ENCODE data around the gene JARID2. TPM values are rescaled to one million over a fixed set of nuclear protein-coding genes. Genes with fewer than 3 reads are reported as not detected.

JARID2 gene
- total RNA-seq, 1 experiment from 2014 or later: 23.6 TPM

- POLR2A ChIA-PET: no interaction called here
- no peak overlapping the region for H3K4me2 ChIP-seq (ENCODE audit: low read length)
- peaks cover under 1 to 4% of the 10 kb centered on the region in 2 experiments; a peak in 3 of 4 replicates for H3K4me1 ChIP-seq (ENCODE audit: control insufficient read depth in 1 of 2, insufficient read depth in 2 of 2, low read length in 2 of 2)
- H3K9me3 ChIP-seq (ENCODE audit: control insufficient read depth in 1 of 2, insufficient read depth in 1 of 2, low read depth in 1 of 2, low read length in 2 of 2): no peaks in the 10 kb centered on the region
- BruUV-seq (replicated peaks): no TSS peak
- TF ChIP-seq MAX (IDR thresholded peaks at IDR 0.05): no peak
- no peak for TF ChIP-seq CTCF (IDR thresholded peaks at IDR 0.05 in 2 of 3, conservative IDR thresholded peaks at IDR 0.05 in 1 of 3; ENCODE audit: borderline replicate concordance in 1 of 3, insufficient read depth in 1 of 3, low read depth in 2 of 3, low read length in 2 of 3)
- no peak for TF ChIP-seq POLR2AphosphoS5 (IDR thresholded peaks at IDR 0.05; ENCODE audit: low read depth, low read length)
- no peak for TF ChIP-seq SRF (IDR thresholded peaks at IDR 0.05; ENCODE audit: low read depth)
- TF ChIP-seq TCF7L2 (IDR thresholded peaks at IDR 0.05; ENCODE audit: borderline replicate concordance, extremely low read depth, insufficient read depth, insufficient read length): no peak
- no peak for TF ChIP-seq YY1 (IDR thresholded peaks at IDR 0.05; ENCODE audit: extremely low read depth, insufficient replicate concordance, low read depth, low read length)
- TF ChIP-seq ATF3 (IDR thresholded peaks at IDR 0.05): no peak
- TF ChIP-seq RAD21 (IDR thresholded peaks at IDR 0.05; ENCODE audit: low read depth): no peak
- TF ChIP-seq POLR2A (IDR thresholded peaks at IDR 0.05; ENCODE audit: borderline replicate concordance, extremely low read depth, insufficient read depth, insufficient read length): no peak
- TF ChIP-seq CBX3 (IDR thresholded peaks at IDR 0.05; ENCODE audit: low read depth): no peak
- no peak for TF ChIP-seq EZH2phosphoT487 (IDR thresholded peaks at IDR 0.05; ENCODE audit: borderline replicate concordance)
- H4K20me1 ChIP-seq (ENCODE audit: insufficient read depth): 0 out of 2 replicates have a peak, but pooled peaks cover 6% of the 10 kb centered on the region
- no peaks in the 10 kb centered on the region for H3K27me3 ChIP-seq (ENCODE audit: insufficient read depth, low read length)
- peaks cover 85% of the 10 kb centered on the region for H3K79me2 ChIP-seq (ENCODE audit: insufficient read depth, low read length)
- ATAC-seq: no peak
- CTCF ChIA-PET: no interaction called here
- intact Hi-C loops (cut with micrococcal nuclease): no loop called here
- no peaks in the 10 kb centered on the region; the same call in 1 of the 2 replicates for H3K9me2 ChIP-seq (ENCODE audit: insufficient read depth)
- no peak overlapping the region for H3K27ac ChIP-seq (ENCODE audit: low read depth, low read length)
- no peak overlapping the region for H3K4me3 ChIP-seq (replicated peaks in 1 of 2; ENCODE audit: low read depth in 1 of 2, low read length in 2 of 2)
- H3K9ac ChIP-seq (ENCODE audit: low read length): no peak overlapping the region
- no peak overlapping the region for H2AFZ ChIP-seq (ENCODE audit: low read depth, low read length, poor library complexity, severe bottlenecking)
- DNase-seq (ENCODE audit: low read depth, low spot score): no peak
- no peaks in the 10 kb centered on the region for H3K36me3 ChIP-seq (ENCODE audit: control insufficient read depth in 1 of 2, insufficient read depth in 2 of 2, low read length in 2 of 2)
- RAD21 ChIA-PET (ENCODE audit: low non-redundant PET in 1 of 2, low total read pairs in 2 of 2, uncharacterized antibody in 2 of 2, unreplicated experiment in 2 of 2): no interaction called here
These were observed 100.4 kb downstream of the JARID2 start for GRCh38 chr6:15346315-15346714.
